Spleen (tissue), 11 donors: ENCODE measurements around the gene PRRX1. TPM values are rescaled to one million over a fixed set of nuclear protein-coding genes. Genes with fewer than 3 reads are reported as not detected.

Experiments used
- DNase-seq: peaks from one replicate; pipeline ENCODE4 v3.0.0-alpha.2; 2020
- H3K27ac ChIP-seq, 8 donors: fragments of 200-600 bp; sonication (generic) in 7 of 8; 1 replicate in 4 of 8; 2 replicates in 4 of 8; pipeline versions ENCODE4 v1.5.0 to v1.8.0; 2016 to 2021; ENCODE audit warnings: inconsistent platforms in 4 of 8, mild to moderate bottlenecking in 4 of 8, moderate library complexity in 1 of 8
- H3K27me3 ChIP-seq, 7 donors: fragments of 200-600 bp; sonication (generic) in 6 of 7; replicated peaks in 1 of 7; 1 replicate in 4 of 7; 2 replicates in 3 of 7; pipeline versions ENCODE4 v1.5.0 to v1.8.0; 2016 to 2021; ENCODE audit warnings: inconsistent platforms in 3 of 7, mild to moderate bottlenecking in 1 of 7
- H3K36me3 ChIP-seq, 6 donors: fragments of 200-600 bp; sonication (generic) in 5 of 6; 1 replicate in 4 of 6; 2 replicates in 2 of 6; pipeline versions ENCODE4 v1.5.0 to v1.8.0; 2016 to 2021; ENCODE audit warnings: inconsistent platforms in 2 of 6
- H3K4me1 ChIP-seq, 6 donors: fragments of 200-600 bp; sonication (generic) in 5 of 6; 1 replicate in 3 of 6; 2 replicates in 3 of 6; pipeline versions ENCODE4 v1.5.0 to v1.8.0; 2016 to 2021; ENCODE audit warnings: inconsistent platforms in 3 of 6
- H3K4me3 ChIP-seq, 8 donors: fragments of 200-600 bp; sonication (generic) in 7 of 8; 1 replicate in 4 of 8; 2 replicates in 4 of 8; pipeline versions ENCODE4 v1.5.0 to v1.8.0; 2016 to 2021; ENCODE audit warnings: inconsistent platforms in 4 of 8, mild to moderate bottlenecking in 4 of 8, moderate library complexity in 2 of 8
- H3K9me3 ChIP-seq, 8 donors: fragments of 200-600 bp; sonication (generic) in 7 of 8; 1 replicate in 4 of 8; 2 replicates in 4 of 8; pipeline versions ENCODE4 v1.5.0 to v1.8.0; 2016 to 2021; ENCODE audit warnings: inconsistent platforms in 4 of 8
- CTCF ChIP-seq, 11 experiments: fragments of 200-600 bp in 7 of 11; fragments of 450-650 bp in 4 of 11; sonication (generic) in 4 of 11; IDR thresholded peaks in 8 of 11; conservative IDR thresholded peaks in 3 of 11; 1 replicate in 7 of 11; 2 replicates in 4 of 11; pipeline versions ENCODE4 v1.4.0 to v1.8.0; 2016 to 2021; ENCODE audit warnings: antibody characterized with exemption in 11 of 11, inconsistent platforms in 4 of 11, mild to moderate bottlenecking in 1 of 11
- POLR2A ChIP-seq, 3 donors: fragments of 450-650 bp; IDR thresholded peaks; one replicate each; pipeline ENCODE4 v1.5.1; 2017; ENCODE audit warnings: antibody characterized with exemption in 3 of 3, mild to moderate bottlenecking in 1 of 3
- POLR2AphosphoS5 ChIP-seq, 3 donors: sonication (generic); formaldehyde crosslinking; IDR thresholded peaks; one replicate each; pipeline ENCODE4 v1.5.1; 2017; ENCODE audit warnings: antibody characterized with exemption in 3 of 3
- WGBS, 5 donors: extraction: QIAGEN DNeasy Blood & Tissue Kit in 3 of 5; methylation state at CpG; one replicate each; pipeline versions ENCODE4 v1.1.5 to v1.1.7; 2013 to 2018; 5-methylcytosine and 5-hydroxymethylcytosine counted together
- intact Hi-C: fragments of 100-400 bp; cut with DNase I; formaldehyde crosslinking; loops from one replicate; pipeline ENCODE4 v1.15.0; 2023; ENCODE audit warnings: low total_unique reads
- polyA plus RNA-seq, 3 donors: library from polyadenylated mRNA; stranded (reverse); fragments of 200-250 nt; gene quantifications; one replicate each; pipeline ENCODE4 v1.2.1, GENCODE V29; 2013
- total RNA-seq, 7 donors: library from RNA; depleted of rRNA in 3 of 7; stranded (reverse); fragments of >200 nt in 3 of 7; fragmentation: NEBNext Ultra II Directional in 4 of 7; extraction: Animal tissue kit (Norgen Biotek cat#: 25700) in 4 of 7; gene quantifications; one replicate each; pipeline versions ENCODE4 v1.1.0 to v1.2.1, GENCODE V29; 2016 to 2021
- donor health status: healthy with polysubstance abuse.
- donor health status: DM: no; HTN: no; CAD: no; lungs with moderate emphysema.
- donor health status: DM: no; HTN: no; CAD: no.
- donor health status: Bipolar disorder and iron deficiency.
- donor health status: healthy.
- donor health status: DM: no; HTN: no; CAD: no.
- donor health status: DM: yes; HTN: yes; CAD: no.

PRRX1 gene
- total and polyA plus RNA-seq, 10 donors, result 1.2 to 5.9 (median 3.1) TPM

- no peak overlapping the region for H3K4me3 ChIP-seq
- DNase-seq, result no peak
- WGBS, 5 donors, result 7 to 16% (median 11%) methylated on average over 29 of the region's 29 CpGs
These were observed 7.1 kb downstream of the PRRX1 start for GRCh38 chr1:170670802-170671628.

GRCh38 chr1:170671629-170671963 is 7.7 kb downstream of the PRRX1 start:
- Histone ChIP-seq H3K4me3 (no peak overlapping the region), H3K27ac (no peak overlapping the region), H3K36me3 (no peaks in the 10 kb centered on the region), H3K4me1 (peaks cover 0 to 9% (median 0%) of the 10 kb centered on the region in 6 donors), H3K27me3 (peaks cover 8 to 94% (median 50%) of the 10 kb centered on the region in 7 donors), H3K9me3 (no peaks in the 10 kb centered on the region)
- WGBS, 5 donors, result 62 to 73% (median 71%) methylated on average over 4 of the region's 4 CpGs
- DNase-seq, result no peak
- intact Hi-C loops, result no loop called here
- no peak for TF ChIP-seq POLR2A (IDR thresholded peaks at IDR 0.05)
- no peak for TF ChIP-seq POLR2AphosphoS5 (IDR thresholded peaks at IDR 0.05)
- peak in 1 of 11 experiments; percentile 1 for TF ChIP-seq CTCF (IDR thresholded peaks at IDR 0.05 in 8 of 11, conservative IDR thresholded peaks at IDR 0.05 in 3 of 11)

More at GRCh38 chr1:170670802-170671628, 7.1 kb downstream of the PRRX1 start:
- Histone ChIP-seq H3K36me3 (no peaks in the 10 kb centered on the region), H3K4me1 (peaks cover 0 to 9% (median 0%) of the 10 kb centered on the region in 6 donors), H3K27ac (no peak overlapping the region), H3K27me3 (peaks cover 8 to 94% (median 55%) of the 10 kb centered on the region in 7 donors), H3K9me3 (no peaks in the 10 kb centered on the region)
- peak in 6 of 11 experiments; percentile 20 to 53 (median 36) for TF ChIP-seq CTCF (IDR thresholded peaks at IDR 0.05 in 8 of 11, conservative IDR thresholded peaks at IDR 0.05 in 3 of 11)
- no peak for TF ChIP-seq POLR2AphosphoS5 (IDR thresholded peaks at IDR 0.05)
- intact Hi-C loops, result no loop called here

- no peak for TF ChIP-seq POLR2A (IDR thresholded peaks at IDR 0.05)
- TF ChIP-seq POLR2AphosphoS5 (IDR thresholded peaks at IDR 0.05), result no peak
- TF ChIP-seq CTCF (IDR thresholded peaks at IDR 0.05 in 8 of 11, conservative IDR thresholded peaks at IDR 0.05 in 3 of 11), result no peak
- intact Hi-C loops, result no loop called here
- 59 to 74% (median 73%) methylated on average over 2 of the region's 2 CpGs for WGBS, 5 donors
- H3K27me3 ChIP-seq, result peaks cover 5 to 88% (median 42%) of the 10 kb centered on the region in 7 donors
- DNase-seq, result no peak
- peaks cover 0 to 9% (median 0%) of the 10 kb centered on the region in 6 donors for H3K4me1 ChIP-seq
- H3K36me3 ChIP-seq, result no peaks in the 10 kb centered on the region
- H3K27ac ChIP-seq, result no peak overlapping the region
- H3K9me3 ChIP-seq, result no peaks in the 10 kb centered on the region
- no peak overlapping the region for H3K4me3 ChIP-seq
These were observed 8.4 kb downstream of the PRRX1 start for GRCh38 chr1:170672316-170672715.

GRCh38 chr1:170674239-170674638 is 10.3 kb downstream of the PRRX1 start:
- no peak overlapping the region for H3K4me3 ChIP-seq
- intact Hi-C loops, result no loop called here
- no peaks in the 10 kb centered on the region for H3K36me3 ChIP-seq
- 60 to 78% (median 73%) methylated on average over 3 of the region's 3 CpGs for WGBS, 5 donors
- H3K9me3 ChIP-seq, result no peaks in the 10 kb centered on the region
- H3K4me1 ChIP-seq, result no peaks in the 10 kb centered on the region
- TF ChIP-seq POLR2A (IDR thresholded peaks at IDR 0.05) (no peak), POLR2AphosphoS5 (IDR thresholded peaks at IDR 0.05) (no peak), CTCF (IDR thresholded peaks at IDR 0.05 in 8 of 11, conservative IDR thresholded peaks at IDR 0.05 in 3 of 11) (no peak)
- peaks cover 3 to 75% (median 24%) of the 10 kb centered on the region in 7 donors for H3K27me3 ChIP-seq
- no peak for DNase-seq
- no peak overlapping the region for H3K27ac ChIP-seq
